SH-SY5Y (cell line): Measurements from ENCODE around the gene FKBP1B.

Experiments
- GATA2 ChIP-seq: IDR thresholded peaks from 2 replicates; pipeline ENCODE4 v1.6.1; 2011; ENCODE audit warnings: mild to moderate bottlenecking, low read depth, low read length
- GATA3 ChIP-seq: IDR thresholded peaks from 2 replicates; pipeline ENCODE4 v1.6.1; 2011; ENCODE audit warnings: low read depth, mild to moderate bottlenecking, low read length, moderate library complexity

FKBP1B gene

DNA sequence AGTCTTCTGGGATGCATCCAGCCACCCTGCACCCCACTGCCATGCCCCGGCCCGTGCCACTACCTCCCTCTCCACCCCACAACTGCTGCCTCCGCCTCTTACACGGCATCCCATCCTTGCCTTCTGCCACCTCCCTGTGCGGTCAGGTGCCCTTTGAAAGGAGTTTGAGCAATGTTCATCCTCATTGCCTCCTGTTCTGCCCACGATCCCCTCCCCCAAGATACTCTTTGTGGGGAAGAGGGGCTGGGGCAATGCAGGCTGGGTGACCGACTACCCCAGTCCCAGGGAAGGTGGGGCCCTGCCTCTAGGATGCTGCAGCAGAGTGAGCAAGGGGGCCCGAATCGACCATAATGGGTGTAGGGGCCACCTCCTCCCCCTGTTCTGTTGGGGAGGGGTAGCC is 31.3 kb upstream of the FKBP1B start:
- TF ChIP-seq GATA3 (no peak), GATA2 (no peak)

DNA sequence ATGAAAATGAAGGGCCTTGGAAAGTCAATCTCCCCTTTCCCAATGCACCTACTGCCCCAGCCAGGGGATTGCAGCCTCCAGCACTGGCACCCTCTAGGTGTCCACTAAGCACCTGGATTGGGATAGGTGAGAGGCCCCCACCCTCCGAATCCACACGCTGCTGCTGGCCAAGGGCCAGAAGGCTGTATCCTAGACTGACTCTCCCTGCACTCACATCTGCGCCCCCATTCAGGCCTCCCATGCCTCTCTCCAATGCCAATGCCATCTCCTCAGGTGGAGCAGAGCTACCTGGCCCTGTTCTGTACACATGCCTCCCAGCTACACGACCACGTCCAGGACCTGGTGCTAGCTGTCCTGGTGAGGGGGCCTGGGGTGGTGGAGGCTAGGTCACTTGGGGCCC is 29.8 kb upstream of the FKBP1B start:
- TF ChIP-seq GATA3: no peak
- no peak for TF ChIP-seq GATA2

DNA sequence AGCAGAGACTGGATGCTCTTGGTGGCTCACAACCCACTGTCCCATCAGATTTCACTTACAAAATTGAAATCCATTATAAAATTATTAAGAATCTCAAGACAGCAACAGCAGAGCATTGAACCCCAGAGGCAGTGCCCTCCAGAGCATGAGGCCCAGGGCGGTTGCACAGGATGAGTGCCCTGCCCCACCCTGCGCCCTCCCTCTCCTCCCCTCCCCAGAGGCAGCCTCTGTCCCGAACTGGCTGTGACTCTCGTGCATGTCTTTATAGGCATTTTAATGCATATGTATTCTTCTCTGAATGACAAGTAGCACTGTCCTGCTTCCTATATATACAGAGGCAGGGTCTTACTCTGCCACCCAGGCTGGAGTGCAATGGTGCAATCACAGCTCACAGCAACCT is 29.3 kb upstream of the FKBP1B start:
- TF ChIP-seq GATA2: no peak
- no peak for TF ChIP-seq GATA3

DNA sequence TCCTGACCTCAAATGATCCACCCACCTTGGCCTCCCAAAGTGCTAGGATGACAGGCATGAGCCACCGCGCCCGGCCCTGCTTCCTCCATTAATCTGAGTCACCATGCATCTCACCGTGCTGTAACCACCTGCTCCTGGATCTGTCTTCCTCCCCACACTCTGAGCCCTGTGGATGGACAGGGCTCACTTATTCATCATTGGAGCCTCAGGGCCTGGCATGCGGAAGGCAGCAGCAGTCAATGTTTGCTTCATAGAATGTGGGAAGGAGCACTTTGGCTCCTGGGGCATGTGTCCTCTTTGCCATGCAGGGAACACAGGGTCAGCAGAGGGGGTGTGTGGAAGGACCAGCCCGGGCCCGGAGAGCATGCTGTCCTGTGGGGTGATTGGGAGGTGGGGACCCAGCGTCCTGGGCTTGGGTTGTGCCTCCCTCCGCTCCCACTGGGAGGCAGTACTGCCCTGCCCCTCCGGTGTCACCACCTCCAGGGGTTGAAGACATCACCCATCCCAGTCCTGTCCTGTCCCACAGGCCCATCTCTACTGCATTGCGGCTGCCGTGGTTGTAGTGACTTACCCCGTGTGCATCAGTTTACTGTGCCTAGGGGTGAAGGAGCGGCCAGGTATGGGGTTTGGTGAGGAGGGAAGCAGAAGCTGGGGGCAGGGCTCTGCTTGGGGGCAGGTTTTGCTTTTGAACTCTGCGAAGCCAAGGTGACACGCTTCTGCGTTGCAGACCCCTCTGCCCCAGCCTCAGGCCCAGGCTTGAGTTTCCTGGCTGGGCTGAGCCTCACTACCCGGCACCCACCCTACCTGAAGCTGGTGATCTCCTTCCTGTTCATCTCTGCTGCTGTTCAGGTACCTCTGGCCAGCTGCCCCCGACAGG is 28.2 kb upstream of the FKBP1B start:
- TF ChIP-seq GATA3 (no peak), GATA2 (no peak)

DNA sequence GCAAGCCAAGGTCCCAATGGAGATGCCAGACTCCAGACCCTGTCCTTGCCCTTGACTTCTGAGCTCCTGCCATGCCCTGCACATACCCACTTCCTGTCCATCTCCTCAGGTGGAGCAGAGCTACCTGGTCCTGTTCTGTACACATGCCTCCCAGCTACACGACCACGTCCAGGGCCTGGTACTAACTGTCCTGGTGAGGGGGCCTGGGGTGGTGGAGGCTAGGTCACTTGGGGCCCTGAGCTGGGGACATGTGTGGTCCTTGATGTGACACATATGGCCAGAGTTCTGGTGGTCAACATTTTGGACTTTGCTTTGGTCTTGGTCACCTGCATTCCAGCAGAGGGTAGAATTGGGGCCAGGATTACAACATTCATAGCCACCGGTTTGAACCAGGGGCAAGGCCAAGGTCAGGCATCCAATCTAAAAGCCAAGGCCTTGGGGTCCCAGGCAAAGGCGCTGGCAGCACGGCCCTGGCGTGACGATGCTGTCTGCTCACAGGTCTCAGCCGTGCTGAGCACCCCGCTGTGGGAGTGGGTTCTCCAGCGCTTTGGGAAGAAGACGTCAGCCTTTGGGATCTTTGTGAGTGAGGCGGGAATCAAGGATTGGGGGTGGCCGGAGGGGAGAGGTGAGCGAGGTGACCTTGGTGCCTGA is 27.1 kb upstream of the FKBP1B start:
- no peak for TF ChIP-seq GATA3
- TF ChIP-seq GATA2: no peak

DNA sequence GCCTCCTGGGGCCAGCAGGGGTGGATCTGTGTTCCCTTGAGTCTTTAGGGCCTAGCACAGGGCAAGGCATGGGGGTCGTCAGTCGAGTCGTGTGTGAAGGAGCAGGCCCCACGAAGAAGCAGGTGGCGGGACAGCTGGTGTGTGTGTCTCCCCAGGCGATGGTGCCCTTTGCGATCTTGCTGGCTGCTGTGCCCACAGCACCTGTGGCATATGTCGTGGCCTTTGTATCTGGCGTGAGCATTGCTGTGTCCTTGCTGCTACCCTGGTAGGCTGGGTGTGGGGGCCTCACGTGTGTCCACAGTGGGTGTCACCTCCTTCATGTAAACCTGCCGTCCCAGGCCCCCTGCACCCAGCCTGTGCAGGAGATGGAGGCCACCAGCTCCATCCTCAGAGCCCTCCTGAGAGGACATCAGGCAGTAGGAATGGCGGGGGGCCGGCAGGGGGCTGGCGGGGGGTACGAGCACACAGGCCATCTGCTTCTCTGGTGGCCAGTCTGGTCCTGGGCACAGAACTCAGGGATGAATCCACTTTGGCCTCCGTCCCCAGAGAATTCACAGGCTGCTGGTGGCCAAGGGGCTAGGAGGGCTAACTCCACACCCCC is 26.5 kb upstream of the FKBP1B start:
- TF ChIP-seq GATA3 (no peak), GATA2 (no peak)

DNA sequence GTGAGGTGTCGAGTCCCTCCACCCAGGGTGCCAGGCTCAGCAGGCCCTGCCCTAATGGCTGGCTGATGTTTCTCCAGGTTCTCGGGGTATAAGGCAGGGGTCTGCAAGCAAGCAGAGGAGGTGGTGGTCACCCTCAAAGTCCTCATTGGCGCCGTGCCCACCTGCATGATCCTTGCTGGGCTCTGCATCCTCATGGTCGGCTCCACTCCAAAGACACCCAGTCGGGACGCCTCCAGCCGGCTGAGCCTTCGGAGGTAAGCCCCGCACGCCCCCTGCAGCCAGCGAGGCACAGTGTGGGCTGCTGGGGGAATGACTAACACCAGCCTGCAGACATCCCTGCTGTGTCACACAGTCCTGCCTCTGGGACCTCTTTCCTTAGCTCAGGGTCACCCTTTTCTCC is 25.5 kb upstream of the FKBP1B start:
- TF ChIP-seq GATA2 (no peak), GATA3 (no peak)

DNA sequence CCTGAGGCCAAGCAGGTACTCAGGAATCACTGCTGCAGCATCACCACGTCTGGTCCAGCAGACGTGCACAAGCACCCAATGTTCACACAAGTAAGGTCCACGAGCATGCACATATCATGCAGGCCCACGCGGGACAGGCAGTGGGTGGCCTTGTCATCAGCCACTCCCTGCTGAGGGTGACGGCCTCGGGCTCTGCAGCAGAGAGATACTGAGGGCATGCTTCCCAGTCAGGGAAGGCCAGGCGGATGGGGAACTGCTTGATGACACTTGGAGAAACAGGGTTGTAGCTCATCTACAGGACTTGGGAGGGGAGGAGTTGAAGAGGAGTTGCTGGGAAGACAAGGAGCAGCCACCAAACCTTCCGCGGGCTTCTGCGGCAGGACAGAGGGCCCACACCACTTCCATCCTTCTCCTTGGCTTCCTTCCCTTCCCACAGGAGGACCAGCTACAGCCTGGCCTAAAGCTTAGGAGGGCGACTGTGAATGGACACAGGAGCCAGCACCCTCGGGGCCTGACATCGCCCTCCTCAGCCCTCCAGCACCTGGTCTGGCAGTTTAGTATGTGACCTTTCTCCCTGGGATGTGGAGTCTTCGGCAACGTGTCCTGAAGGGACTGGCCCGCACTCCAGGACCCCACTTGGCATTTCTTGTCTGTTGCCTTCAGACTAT is 24.4 kb upstream of the FKBP1B start:
- TF ChIP-seq GATA2 (no peak), GATA3 (no peak)

DNA sequence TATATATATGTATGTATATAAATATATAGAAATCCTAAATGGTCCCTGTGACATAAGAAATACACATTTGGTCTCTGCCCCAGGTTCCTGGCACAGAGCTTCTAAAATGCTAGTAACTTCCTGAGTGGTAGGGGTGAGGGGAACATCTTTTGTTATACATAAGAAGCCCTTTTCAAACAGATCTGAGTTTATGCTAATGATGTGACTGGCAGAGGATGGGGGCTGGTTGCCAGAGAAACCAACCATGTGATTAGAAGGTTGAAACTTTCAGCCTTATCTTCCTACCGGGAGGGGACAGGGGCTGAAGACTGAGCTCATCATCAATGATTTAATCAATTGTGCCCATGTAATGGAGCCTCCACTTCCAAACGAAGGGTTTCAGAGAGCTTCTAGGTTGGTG is 23.3 kb upstream of the FKBP1B start:
- no peak for TF ChIP-seq GATA2
- TF ChIP-seq GATA3: no peak

DNA sequence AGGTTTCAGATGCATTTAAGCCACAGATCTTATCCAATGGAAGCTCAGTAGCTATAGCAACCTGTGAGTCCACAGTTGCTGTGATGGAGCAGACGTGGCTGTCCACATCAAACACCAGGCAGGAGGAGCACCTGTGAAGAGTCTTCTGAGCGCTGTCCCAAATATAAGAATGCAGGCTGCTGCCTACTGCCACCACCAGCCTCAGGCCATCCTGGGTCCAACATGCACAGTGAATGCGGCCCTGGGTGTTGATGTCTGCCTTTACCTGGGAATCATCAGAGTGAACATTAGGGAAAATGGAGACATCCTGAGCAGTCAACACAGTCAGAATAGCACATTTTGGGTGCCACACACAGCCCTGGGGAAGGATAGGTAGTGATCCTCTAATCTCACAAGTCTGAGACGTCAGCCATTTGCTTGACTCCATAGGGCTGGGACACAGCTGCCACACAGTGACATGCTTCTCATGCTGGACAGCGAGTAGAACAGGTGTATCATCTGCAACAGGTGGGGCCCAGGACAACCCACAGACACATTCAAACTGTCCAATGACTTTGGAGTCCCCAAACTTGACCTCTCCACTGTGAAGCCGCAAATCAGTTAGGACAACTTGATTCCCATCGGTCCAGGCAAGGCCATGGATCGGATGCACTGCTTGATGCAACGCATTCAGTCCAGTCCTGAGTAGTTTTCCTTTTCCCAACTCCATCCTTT is 10.6 kb upstream of the FKBP1B start:
- no peak for TF ChIP-seq GATA2
- no peak for TF ChIP-seq GATA3

DNA sequence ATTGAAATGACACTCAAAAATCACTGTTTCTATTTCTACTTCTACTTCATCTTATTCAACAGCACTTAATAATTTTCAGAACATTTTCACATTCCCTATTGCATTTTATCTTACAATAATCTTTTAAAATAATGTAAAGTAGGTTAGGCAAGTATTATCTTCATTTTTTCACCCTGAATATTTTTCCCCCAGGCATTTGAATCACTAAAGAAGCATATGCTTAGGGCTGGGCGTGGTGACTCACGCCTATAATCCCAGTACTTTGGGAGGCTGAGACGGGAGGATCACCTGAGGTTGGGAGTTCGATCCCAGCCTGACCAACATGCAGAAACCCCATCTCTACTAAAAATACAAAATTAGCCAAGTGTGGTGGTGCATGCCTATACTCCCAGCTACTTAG is 9.0 kb upstream of the FKBP1B start:
- TF ChIP-seq GATA3 (no peak), GATA2 (no peak)

DNA sequence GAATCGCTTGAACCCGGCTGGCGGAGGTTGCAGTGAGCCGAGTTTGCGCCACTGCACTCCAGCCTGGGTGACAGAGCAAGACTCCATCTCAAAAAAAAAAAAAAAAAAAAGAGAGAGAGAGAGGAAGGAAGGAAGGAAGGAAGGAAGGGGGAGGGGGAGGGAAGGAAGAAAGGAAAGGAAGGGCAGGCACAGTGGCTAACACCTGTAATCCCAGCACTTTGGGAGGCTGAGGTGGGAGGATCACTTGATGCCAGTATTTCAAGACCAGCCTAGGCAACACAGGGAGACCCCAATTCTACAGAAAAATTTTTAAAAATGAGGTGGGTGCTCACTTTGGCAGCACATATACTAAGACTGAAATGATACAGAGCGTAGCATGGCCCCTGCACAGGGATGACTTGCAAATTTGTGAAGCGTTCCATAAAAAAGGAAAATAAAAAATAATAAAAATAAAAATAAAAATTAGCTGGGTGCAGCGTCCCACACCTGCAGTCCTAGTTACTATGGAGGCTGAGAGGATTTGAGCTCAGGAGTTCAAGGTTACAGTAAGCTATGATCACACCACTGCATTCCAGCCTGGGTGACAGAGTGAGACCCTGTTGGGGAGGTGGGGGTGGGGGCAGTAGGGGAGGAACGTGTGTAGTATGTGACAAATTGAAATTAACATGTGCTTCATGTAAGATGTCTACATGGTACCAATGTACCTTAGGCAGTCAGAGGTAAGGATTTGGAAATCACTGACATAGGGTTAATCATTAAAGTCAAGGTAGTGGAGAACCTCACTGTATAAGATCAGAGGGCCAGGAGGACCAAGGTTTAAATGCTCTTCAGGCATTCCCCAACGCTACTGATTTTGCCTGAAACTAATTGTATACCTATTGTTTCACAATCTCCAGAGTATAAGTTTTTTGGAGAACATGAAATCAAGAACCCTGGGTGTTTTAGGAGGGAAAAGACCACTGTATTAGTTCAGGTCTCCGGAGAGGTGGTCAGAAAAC is 3.7 kb upstream of the FKBP1B start:
- TF ChIP-seq GATA2 (no peak), GATA3 (no peak)

DNA sequence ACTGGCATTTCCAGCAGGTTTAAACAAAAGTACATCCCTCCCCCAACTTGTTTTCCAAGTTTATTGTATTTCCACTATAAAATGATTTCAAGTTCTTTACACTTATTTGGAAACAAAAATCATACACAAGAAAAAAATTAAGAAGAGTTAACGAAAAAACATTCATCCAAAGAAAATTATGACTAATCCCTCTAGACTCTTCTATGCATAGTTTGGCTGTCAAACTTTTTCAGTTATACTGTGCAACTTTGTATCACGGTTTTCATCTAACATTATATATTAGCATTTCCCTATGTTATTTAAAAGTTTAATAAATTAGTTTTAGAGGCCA is 3.0 kb upstream of the FKBP1B start:
- no peak for TF ChIP-seq GATA2
- TF ChIP-seq GATA3: no peak
